Activated CD8-positive, alpha-beta memory T cell treated with anti-CD3 and anti-CD28 coated beads for 24 hours (primary cell): ENCODE measurements around the gene LRFN2.

Source experiments
- DNase-seq: peaks from one replicate; pipeline ENCODE4 v3.0.0-alpha.2; 2020

LRFN2 gene

GRCh38 chr6:40466986-40467539 lies 120.1 kb downstream of the LRFN2 start:
- DNase-seq, result no peak

- DNase-seq, result no peak
These were observed 125.5 kb downstream of the LRFN2 start for GRCh38 chr6:40461643-40462042.

GRCh38 chr6:40460380-40460779 lies 126.8 kb downstream of the LRFN2 start:
- no peak for DNase-seq

- no peak for DNase-seq
These were observed 129.9 kb downstream of the LRFN2 start for GRCh38 chr6:40457261-40457660.

GRCh38 chr6:40456390-40457013 lies 130.7 kb downstream of the LRFN2 start:
- no peak for DNase-seq

- no peak for DNase-seq
These were observed 131.3 kb downstream of the LRFN2 start for GRCh38 chr6:40455686-40456389.

- DNase-seq, result no peak
These were observed 136.7 kb downstream of the LRFN2 start for GRCh38 chr6:40450483-40450882.

GRCh38 chr6:40444811-40445210 lies 142.4 kb downstream of the LRFN2 start:
- DNase-seq, result no peak

GRCh38 chr6:40444312-40444711 lies 142.9 kb downstream of the LRFN2 start:
- DNase-seq, result no peak

- DNase-seq, result no peak
These were observed 143.3 kb downstream of the LRFN2 start for GRCh38 chr6:40443842-40444241.

GRCh38 chr6:40442591-40442990 lies 144.6 kb downstream of the LRFN2 start:
- no peak for DNase-seq

- DNase-seq, result no peak
These were observed 146.0 kb downstream of the LRFN2 start for GRCh38 chr6:40441150-40441549.

GRCh38 chr6:40440053-40440452 lies 147.1 kb downstream of the LRFN2 start:
- DNase-seq, result no peak

GRCh38 chr6:40439026-40439800 lies 148.0 kb downstream of the LRFN2 start:
- DNase-seq, result no peak

GRCh38 chr6:40438246-40438887 lies 148.8 kb downstream of the LRFN2 start:
- DNase-seq, result no peak

GRCh38 chr6:40437631-40438030 lies 149.5 kb downstream of the LRFN2 start:
- DNase-seq, result no peak

GRCh38 chr6:40436685-40437604 lies 150.2 kb downstream of the LRFN2 start:
- no peak for DNase-seq

- no peak for DNase-seq
These were observed 154.2 kb downstream of the LRFN2 start for GRCh38 chr6:40432982-40433381.

GRCh38 chr6:40431706-40432105 lies 155.5 kb downstream of the LRFN2 start:
- DNase-seq, result no peak

- DNase-seq, result no peak
These were observed 160.0 kb downstream of the LRFN2 start for GRCh38 chr6:40427196-40427595.

- no peak for DNase-seq
These were observed 160.7 kb downstream of the LRFN2 start for GRCh38 chr6:40426346-40427066.
